Fibroblast of gingiva (primary cell): Measurements from ENCODE around the gene ALDH3B2.
A peak's percentile ranks its signal among the peaks of the same experiment; 100 is the strongest.
"Not testable (repeated sequence)": the region's sequence is repeated elsewhere in the genome, so short reads cannot be mapped to it uniquely, and the experiment has no call there.

Source experiments
- DNase-seq: peaks from one replicate; pipeline ENCODE4 v3.0.0-alpha.2; 2011; ENCODE audit warnings: low read depth

The ALDH3B2 gene

DNA sequence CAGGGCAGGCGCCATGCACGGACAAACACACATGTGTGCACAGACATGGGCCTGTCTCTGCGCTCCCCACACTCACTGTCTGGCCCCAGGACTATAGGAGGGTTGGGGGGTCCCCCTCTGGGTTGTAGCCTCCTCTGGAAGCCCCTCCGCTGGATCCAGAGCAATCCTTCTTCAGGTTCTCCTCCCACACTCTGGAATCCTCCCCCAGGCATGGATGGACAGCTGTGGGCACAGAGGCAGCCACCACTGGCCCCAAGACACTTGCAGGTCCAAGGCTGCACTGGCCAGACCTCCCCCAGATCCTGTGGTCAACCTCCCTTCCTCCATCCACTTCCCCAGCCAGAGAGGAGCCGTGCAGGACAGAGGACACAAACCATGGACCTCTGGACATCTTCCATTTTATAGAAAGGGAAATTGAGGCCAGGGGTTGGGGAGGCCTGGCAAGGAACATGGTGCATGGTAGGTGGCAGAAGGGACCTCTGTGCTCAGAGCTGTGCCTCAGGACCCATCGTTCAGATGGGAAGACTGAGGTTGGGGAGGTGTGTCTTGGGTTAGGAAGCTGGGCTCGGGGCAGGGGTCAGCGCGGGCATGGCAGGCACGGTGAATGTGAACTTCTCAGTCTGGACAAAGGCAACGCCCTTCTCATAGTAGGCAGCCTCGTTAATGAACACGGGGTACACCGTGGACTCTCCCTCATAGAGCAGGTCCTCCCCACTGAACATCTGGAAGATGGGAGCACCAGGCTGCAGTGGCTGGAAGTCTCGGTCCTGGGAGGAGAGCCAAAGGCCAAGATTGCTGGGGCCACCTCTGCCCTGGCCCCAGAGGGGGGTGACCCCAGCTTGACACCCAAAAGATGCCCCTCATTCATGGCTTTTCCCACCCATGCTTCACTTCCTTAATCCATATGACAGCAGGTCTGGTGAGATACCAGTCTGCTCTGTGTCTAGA lies 32.0 kb downstream of the ALDH3B2 start:
- no peak for DNase-seq

DNA sequence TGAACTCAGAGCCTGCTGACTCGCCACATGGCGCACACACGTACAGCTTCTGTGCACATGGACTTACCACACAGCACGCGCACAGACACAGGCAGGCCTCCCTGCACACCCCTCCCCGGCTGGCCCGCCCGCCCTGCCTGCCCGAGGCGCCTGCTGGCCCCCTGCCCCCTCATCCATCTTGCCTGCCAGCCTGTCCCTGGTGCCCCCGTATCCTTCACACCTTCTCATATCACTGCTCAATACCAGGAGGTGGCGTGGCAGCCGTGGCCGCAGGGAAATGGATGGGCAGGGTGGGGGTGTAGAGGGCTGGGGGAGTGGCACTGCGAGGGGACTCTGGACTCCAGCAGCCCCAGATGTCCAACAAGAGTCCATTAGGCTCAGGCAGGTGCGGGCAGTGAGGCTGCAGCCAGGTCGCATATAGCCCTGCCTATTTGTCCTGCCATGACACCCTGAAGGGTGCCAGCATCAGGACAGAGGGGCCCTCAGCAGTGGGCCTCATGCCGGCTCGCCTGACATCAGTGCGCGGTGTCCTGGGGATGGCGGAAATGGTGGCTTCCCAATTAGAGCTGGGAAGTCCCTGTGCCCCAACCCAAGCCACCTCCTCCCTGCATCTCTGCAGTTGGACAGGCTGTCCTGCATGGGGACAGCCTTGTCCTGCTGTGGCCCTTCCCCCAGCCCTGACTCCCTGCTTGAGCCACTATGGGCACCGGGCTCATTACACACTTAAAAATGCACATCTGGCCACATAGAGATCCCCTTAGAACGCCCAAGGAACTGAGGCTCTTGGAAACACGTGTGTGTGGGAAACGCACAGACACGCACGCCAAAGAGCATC lies 32.9 kb downstream of the ALDH3B2 start:
- DNase-seq = no peak

DNA sequence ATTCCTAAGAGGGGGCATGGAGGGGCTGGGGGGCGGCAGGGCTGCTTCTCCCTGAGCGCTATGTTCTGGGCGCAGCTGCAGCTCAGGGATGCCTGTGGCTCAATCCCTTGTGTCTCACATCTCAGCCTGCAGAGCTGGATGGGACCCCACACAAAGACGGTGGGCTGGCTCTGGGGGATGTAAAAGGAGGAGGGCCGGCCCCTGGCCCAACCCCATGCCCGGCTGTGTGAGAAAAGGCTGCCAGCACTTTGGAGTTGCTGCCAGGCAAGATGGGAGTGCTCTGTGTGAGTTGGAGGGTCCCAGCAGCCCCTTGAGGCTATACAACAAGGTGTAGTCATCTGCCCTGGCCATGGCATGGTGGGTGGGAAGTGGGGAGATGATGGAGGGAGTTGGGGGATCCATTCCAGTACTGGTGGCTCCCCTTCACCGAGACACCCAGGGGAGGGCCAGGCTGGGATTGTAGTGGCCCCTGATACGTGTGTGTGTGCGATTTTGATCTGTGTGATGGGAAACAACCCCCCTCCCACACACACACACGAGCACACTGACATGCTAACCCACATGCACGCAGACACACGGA lies 33.6 kb downstream of the ALDH3B2 start:
- DNase-seq = no peak

DNA sequence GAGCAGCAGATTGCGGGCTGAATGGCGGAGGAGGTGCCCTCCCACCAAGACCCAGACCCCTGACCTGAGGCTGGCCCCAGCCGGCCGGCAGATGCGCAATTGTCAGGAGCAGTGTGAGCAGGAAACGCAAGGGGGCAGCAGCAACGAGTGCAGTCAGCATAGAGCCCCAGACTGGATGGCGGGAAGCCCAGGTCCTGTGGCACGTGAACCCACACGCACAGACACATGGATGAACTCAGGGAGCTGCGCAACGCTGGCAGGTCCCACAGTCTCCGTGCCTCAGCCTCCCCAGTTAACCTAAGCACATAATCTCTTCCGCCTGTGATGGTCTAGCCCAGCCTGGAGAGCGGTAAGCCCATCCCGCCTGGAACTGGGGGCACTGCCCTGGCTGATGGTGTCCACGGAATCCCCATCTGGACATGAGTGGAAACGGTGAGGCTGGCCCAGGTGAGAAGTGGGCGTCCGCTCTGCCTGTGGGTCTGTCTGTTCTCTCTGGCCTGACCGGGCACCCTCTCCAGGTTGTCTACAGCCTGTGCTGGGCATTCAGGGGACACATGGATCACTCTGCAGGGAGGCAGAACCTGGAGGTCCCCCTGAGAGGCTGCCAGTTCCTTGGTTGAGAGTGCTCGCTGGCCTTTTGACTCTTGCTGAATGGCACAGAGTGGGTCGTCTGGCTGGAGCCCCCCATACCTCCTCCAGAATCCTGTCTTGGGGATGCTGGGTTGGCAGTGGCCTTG lies 34.2 kb downstream of the ALDH3B2 start:
- peak; percentile 40 for DNase-seq

DNA sequence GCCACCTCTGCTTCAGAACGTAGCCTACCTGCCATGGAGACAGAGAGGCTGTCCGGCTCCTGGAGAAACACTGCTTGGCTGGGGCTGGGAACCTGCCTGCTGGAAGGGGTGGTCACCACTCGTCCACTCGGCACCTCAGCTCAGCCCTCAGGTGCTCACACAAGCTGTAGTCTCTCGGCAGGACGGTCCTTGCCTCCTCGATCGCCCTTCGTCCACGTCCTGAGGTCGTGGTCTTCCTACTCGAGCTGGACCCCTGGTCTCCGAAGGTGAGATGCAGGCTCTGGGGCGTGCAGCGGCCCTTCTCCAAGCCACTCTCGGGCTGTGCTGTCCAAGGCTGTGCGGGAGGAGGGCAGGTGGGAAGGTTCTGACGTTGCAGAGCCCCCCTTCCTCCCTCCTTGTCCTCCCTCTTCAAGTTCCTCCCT lies 35.0 kb downstream of the ALDH3B2 start, which contains the start of gene TBX10:
Gene TBX10 (minus strand): TSS at position 326 of the 422 bp plus-strand sequence. CDS start 291 bp downstream, at position 35.
- no peak for DNase-seq

DNA sequence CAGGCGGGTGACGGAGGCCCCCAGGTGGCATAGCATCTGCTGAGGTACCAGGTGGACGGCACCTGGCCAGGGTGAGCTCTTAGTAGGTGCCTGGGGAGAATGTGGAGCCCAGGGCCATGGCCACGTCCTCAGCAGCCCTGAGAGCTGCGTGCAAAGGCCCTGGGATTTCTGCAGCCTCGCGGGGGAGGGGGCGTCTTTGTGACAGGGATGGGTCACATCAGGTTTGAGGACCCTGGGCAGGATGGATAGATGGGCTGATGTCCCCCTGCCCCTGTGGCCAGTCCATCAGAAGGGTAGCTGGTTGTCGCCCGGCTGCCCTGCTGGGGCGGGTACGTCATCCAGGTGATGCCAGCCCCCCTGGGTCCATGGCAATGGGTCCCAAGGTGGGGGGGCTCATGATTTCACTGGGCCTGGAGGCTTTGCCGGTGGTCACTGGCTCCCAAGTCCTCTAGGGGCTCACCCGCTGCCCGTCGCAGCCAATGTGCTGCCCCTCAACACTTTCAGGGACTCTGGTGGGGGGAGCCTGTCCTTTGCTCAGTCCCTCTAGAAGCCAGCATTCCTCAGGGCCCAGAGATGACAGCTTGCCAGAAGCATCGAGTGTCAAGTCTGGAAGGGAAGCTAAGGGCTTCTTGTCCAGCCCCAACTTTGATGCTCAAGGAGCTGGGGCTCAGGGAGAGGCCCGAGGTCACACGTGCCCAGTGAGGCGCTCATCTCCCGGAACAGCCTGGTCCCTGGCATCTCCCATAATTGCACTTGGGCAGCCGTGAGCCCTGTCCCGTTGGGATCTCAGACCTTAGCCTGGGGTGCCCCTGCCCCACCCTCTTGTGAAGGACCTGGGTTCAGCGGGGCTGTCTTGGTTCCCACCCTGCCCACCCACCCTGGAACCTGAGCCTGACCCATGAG lies 35.6 kb downstream of the ALDH3B2 start:
- DNase-seq = no peak

DNA sequence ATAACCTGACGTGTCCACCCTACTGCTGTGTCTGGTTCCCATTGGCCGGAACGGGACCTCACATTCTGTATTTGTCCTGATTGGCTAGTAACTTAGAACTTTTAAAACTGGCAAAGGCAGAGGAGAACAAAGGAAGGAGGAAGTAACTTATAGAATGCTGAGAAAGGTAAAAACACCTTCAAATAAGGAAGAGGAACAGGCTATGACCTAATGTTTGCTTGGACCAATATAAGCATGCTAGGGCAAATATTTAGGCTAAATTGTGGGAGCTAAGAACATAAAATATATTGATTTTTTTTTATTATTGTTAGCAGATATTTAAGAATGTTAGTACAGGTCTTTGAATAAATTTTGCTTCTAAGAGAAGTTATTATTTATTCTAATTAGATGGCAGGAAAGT lies 37.0 kb downstream of the ALDH3B2 start:
- not testable (repeated sequence) for DNase-seq

DNA sequence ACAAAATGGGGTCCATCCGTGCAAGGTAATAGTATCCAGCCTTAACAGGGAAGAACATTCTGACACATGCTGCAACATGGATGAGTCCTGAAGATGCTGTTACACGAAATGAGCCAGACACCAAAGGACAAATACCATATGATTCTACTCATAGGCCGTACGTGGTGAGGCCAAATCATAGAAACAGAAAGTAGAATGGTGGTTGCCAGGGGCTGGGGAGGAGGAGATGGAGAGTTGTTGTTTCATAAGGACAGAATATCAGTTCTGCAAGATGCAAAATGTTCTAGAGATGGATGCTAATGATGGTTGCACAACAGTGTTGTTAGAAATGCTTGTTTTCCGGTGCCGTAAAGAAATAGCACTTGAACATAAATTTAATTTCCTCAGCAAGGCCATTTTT lies 37.5 kb downstream of the ALDH3B2 start:
- no peak for DNase-seq

DNA sequence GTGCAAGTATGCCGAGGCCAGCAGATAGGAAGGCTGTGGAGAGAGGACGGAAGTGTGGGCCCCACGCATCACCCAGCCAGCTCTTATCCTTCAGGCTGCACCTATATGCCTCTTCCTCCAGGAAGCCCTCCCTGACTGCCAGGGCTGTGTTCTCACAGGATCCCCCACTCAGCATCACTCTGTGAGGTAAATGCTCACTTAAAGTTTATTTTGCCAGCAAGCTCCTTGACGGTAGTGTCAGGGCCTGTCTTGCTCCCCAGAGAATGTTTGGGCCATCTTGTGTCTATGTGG lies 39.2 kb downstream of the ALDH3B2 start:
- no peak for DNase-seq

DNA sequence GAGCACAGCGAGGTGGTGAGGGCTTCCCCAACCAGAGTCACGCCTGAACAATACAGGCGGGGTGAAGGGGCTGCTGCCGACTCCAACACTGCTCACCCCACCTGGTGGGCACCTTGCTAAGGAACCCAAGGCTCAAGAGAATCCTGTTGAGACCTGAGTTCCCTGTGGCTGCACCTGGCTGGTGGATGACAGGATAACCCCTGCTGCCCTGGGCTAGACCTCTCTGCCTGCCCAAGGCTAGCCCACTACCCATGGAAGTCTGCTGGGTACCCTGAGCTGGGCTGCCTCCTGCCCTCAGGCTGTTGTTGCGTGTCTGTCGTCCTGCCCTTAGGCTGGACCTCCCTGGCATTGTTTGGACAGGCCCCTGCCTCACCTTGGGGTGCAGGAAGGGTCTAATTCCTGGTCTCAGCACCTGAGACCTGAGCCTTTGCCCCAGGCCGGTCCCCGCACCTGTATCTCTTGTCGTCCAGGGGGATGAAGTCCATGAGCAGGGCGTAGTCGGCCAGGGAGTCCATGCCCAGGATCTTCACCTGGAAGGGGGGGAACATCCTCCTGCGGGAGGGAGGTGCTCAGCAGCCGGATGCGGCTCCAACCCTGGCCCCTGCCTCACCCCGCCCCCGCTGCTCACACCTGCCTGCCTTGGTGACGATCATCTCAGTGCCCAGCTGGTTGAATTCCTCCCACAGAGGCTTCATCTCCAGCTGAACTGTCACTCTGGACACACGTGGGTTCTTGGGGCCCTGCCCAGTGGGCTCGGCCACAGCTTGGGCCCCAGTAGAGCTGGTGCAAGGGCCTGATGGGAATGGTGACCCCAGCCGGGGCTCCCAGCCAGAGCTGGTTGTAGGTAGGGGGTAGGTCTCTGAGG lies 39.8 kb downstream of the ALDH3B2 start:
- no peak for DNase-seq

DNA sequence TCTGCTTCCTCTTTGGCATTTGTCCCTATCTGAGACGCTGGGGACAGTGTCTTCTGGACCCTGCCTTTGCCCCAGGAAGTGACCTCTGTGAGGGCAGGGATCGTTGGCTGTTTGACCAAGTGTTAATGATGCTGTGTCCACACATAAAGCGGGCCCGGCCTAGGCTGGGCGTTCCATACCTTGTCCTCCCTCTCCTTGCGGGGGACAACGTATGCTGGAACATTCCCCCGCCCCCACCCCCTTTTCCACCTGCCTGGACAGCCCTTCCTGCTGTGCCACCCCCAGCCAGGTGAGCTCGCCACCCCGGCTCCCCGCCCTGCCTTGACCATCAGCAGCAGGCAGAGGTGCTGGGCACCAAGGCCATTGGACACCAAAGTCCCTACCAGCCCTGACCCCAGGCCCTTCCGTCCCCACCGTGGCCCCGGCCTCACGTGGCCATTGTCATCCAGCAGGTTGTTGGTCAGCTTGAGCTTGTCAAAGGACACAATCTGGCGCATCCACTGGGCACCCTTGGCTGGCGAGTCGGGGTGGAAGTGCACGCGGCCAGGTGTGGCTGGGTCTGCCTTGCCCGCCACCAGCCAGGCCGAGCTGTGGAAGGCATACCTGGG lies 40.6 kb downstream of the ALDH3B2 start:
- DNase-seq = no peak

DNA sequence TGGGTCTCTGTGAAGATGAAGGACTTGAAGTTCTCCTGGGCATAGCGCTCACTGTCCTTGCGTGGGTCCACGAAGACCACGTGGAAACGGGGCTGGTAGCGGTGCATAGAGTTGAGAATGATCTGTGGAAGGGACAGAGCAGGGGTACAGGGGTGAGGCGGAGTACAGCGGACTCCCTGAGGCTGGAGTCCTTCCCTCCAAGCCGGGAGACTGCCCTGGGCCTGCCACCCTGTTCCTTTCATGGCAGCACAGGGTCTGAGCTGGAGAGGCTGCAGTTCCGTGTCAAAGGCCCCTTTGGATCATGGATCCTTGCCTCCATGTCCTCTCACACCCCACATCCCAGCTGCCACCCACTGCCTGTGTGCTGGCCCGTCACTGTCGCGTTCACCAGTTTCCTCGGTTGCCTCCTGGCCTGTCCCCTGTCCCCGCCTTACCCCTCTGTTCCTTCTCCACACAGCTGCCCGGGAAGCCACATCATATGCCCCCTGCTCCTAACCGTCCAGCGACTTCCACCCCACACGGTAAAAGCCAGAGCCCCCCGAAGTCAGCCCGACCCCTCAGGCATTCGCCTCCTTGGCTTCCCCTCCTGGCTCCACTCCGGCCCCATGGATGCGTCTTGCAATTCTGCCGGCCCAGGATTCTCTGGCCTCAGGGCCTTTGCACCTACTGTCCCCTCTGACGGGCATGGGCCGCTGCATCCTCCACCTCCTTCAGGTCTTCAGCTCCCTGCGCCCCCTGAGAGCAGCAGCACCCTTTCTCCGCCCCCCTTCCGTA lies 41.3 kb downstream of the ALDH3B2 start:
- DNase-seq = no peak

DNA sequence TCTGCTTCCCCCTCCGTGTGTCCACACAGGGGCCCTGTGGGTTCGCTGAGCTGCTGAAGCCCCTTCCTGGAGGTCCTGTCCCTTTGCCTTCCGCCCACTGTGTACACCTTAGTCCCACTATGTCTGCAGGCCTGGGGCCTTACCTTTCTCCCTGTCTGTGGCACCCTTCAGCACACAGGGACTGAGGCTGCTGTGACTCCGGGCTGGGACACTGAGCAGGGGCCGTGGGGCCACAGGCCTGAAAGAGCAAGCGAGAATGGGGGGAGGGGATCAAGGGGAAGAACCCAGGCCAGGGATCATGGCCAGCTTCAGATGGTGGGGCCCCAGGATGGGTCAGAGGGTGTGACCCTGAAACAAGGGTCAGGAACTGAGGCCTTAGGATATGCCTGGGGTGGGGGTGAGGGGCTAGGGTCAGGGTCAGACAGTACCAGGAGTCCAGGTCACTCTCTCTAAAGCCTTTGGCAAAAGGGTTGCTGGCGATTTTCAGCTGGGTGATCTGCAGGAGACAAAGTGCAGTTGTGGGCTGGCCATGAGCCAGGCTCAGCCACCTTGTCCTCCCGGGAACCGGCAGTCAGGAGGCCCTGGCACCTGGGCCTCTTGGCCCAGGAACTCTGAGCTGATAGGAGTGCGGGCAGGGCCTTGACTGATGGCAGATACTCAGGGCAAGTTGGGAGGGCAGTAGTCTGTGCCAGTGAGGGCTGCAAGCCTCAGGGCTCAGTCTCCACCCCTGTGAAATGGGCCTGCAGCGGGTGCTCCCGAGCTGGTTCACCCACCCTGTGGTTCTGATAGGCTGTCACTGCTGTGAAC lies 42.0 kb downstream of the ALDH3B2 start:
- no peak for DNase-seq

DNA sequence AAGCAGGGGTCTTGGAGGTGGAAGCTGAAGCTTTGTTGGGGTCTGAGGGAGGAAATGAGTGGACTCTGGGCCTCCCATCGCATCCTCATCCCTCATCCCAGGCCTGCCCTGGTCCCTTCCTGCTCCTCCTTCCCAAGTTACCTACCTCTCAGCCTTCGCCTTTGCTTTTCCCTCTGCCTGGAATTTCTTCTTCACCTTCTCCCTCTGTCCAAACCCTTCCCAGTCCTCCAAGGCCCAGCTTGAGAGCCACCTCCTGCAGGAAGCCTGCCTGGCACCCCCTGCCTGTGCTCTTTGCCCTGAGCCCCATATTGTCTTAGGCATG lies 42.6 kb downstream of the ALDH3B2 start:
- no peak for DNase-seq

DNA sequence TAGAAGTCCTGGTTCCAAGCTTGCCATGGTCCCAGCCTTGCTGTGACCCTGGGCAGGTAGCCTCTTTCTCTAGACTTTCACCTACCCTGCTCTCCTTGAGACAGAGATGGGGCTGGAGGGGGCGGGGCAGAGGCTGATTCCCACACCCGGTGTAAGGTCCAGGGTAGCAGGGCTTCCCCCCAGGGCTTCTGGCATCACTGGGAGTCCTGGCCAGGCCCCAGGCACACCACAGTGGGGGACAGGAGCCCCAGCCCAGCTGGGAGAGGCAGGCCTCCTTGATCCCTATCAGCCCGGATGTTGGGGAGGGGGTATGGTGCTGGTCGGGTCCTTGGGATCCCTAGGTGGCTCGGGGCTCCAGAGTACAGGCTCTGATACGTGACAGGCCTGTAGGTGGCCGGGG lies 43.0 kb downstream of the ALDH3B2 start:
- no peak for DNase-seq

DNA sequence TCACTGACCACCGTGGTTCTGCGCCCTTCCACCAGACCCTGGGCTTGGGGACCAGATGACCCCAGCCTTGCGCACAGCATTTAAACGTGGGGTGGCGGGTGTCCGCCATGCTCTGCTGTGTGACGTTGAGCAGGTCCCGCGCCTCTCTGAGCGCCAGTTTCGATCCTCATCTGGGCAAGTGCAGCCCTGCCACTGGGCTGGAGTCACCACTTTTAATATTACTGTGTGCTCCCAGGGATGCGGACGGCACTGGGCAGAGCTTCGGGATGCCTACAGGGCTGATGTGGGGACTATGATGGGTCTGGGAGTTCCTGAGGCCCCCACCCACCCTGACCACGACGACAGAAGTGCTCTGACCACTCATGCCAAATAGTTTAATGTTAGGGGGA lies 43.5 kb downstream of the ALDH3B2 start:
- DNase-seq = no peak

DNA sequence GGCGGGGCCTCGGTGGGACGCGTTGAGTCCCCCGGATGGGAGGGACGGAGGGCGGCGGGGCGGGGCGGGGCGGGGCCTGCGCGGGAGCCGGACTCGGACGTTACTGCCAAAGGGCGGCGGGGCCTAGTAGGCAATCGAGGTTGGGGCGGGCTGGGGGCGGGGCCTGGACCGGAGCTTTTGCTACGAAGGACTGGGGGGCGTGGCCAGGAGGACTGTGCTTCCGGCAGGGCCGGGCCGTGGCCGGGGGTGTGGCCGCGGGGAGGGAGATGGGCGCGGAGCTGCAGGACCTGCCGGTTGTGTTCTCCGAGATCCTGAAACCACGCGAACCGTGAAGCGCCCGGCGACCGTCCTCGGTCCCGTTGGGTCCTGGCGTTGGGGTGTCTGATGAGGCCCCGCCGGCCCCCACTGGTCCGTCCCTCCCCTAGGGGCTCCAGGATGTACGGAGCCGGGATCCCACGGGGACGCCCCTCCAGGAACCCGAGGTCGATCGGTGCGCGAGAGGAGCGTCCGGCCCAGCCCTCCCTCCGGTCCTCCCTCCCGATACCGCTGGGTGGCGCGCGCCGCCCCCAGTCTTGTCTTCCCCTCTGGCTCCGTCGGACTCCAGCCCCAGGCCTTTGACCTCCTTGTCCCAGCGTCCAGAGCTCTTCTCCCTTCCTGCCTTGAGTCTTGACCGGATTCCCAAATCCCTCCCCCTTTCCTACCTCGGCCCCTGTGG lies 44.0 kb downstream of the ALDH3B2 start:
- DNase-seq = peak; percentile 97
